HL-60 (cell line): Measurements from ENCODE around the gene ADH1C.

Source experiments
- DNase-seq, 2 experiments: peaks; one replicate each; pipeline ENCODE4 v3.0.0-alpha.2; 2010 to 2020; ENCODE audit warnings: low read depth in 1 of 2, low spot score in 1 of 2
- H3K27ac ChIP-seq: fragments of 250-450 bp; sonication (Bioruptor Pico); replicated peaks from 2 replicates; pipeline ENCODE4 v1.5.1; 2020; ENCODE audit warnings: mild to moderate bottlenecking, moderate library complexity
- H3K27me3 ChIP-seq: fragments of 250-450 bp; sonication (Bioruptor Pico); 2 replicates; pipeline ENCODE4 v1.5.1; 2021; ENCODE audit warnings: mild to moderate bottlenecking, moderate library complexity; ENCODE audit not compliant: insufficient read depth, poor library complexity, severe bottlenecking
- H3K4me3 ChIP-seq: replicated peaks from 2 replicates; pipeline ENCODE4 v1.5.1; 2011; ENCODE audit warnings: mild to moderate bottlenecking, control low read depth, low read length; ENCODE audit not compliant: insufficient read depth
- CTCF ChIP-seq: IDR thresholded peaks from one replicate; pipeline ENCODE4 v1.5.1; 2011; ENCODE audit warnings: low read length, control low read depth, inconsistent platforms; ENCODE audit not compliant: insufficient read depth
- GABPA ChIP-seq: IDR thresholded peaks from 2 replicates; pipeline ENCODE4 v1.6.1; 2012; ENCODE audit warnings: low read depth
- POLR2AphosphoS5 ChIP-seq: IDR thresholded peaks from 2 replicates; pipeline ENCODE4 v1.6.1; 2012; ENCODE audit warnings: low read depth
- REST ChIP-seq: IDR thresholded peaks from 2 replicates; pipeline ENCODE4 v1.6.1; 2012; ENCODE audit warnings: low read depth; ENCODE audit not compliant: insufficient replicate concordance
- SPI1 ChIP-seq: IDR thresholded peaks from 2 replicates; pipeline ENCODE4 v1.6.1; 2012; ENCODE audit warnings: low read depth, mild to moderate bottlenecking, borderline replicate concordance

The ADH1C gene

GRCh38 chr4:99383833-99384392 is 31.4 kb upstream of the ADH1C start:
- Histone ChIP-seq H3K27me3 (no peaks in the 10 kb centered on the region), H3K27ac (no peak overlapping the region), H3K4me3 (no peak overlapping the region)
- DNase-seq: no peak
- TF ChIP-seq GABPA (no peak), SPI1 (no peak), CTCF (no peak), REST (no peak), POLR2AphosphoS5 (no peak)

GRCh38 chr4:99383399-99383798 is 30.9 kb upstream of the ADH1C start:
- TF ChIP-seq GABPA (no peak), REST (no peak), SPI1 (no peak), CTCF (no peak), POLR2AphosphoS5 (no peak)
- Histone ChIP-seq H3K4me3 (no peak overlapping the region), H3K27me3 (no peaks in the 10 kb centered on the region), H3K27ac (no peak overlapping the region)
- DNase-seq: no peak

- Histone ChIP-seq H3K4me3 (no peak overlapping the region), H3K27ac (no peak overlapping the region), H3K27me3 (no peaks in the 10 kb centered on the region)
- no peak for TF ChIP-seq SPI1
- no peak for TF ChIP-seq CTCF
- TF ChIP-seq GABPA: no peak
- TF ChIP-seq REST: no peak
- TF ChIP-seq POLR2AphosphoS5: no peak
- no peak for DNase-seq
These were observed 30.3 kb upstream of the ADH1C start for GRCh38 chr4:99382745-99383360.
